ENCODE results near the gene SENP8. TPM values are rescaled to one million over a fixed set of nuclear protein-coding genes. Genes with fewer than 3 reads are reported as not detected.

The SENP8 gene
- total and polyA plus RNA-seq, 2 of the 13 experiments (the other 11 are each of a cell fraction or from before 2014, with no cell fraction given) = 2.7 to 3.0 TPM

DNA sequence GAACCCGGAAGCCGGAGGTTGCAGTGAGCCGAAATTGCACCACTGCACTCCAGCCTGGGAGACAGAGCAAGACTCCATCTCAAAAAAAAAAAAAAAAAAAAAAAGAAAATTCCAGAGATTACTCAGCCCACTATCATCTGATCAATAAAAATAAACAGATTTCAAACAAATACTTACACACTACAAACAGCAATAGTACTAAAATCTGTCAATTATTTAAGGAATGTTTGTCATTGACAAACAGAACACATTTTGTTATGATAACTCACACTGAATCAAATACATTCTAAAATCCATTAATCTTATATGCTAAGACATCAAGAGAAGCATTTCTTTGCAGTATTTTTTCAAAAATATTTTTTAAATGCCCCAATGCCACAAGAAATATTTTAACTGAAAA, 7.8 kb upstream of the SENP8 start (continued):
- TF ChIP-seq, protein P1, sequence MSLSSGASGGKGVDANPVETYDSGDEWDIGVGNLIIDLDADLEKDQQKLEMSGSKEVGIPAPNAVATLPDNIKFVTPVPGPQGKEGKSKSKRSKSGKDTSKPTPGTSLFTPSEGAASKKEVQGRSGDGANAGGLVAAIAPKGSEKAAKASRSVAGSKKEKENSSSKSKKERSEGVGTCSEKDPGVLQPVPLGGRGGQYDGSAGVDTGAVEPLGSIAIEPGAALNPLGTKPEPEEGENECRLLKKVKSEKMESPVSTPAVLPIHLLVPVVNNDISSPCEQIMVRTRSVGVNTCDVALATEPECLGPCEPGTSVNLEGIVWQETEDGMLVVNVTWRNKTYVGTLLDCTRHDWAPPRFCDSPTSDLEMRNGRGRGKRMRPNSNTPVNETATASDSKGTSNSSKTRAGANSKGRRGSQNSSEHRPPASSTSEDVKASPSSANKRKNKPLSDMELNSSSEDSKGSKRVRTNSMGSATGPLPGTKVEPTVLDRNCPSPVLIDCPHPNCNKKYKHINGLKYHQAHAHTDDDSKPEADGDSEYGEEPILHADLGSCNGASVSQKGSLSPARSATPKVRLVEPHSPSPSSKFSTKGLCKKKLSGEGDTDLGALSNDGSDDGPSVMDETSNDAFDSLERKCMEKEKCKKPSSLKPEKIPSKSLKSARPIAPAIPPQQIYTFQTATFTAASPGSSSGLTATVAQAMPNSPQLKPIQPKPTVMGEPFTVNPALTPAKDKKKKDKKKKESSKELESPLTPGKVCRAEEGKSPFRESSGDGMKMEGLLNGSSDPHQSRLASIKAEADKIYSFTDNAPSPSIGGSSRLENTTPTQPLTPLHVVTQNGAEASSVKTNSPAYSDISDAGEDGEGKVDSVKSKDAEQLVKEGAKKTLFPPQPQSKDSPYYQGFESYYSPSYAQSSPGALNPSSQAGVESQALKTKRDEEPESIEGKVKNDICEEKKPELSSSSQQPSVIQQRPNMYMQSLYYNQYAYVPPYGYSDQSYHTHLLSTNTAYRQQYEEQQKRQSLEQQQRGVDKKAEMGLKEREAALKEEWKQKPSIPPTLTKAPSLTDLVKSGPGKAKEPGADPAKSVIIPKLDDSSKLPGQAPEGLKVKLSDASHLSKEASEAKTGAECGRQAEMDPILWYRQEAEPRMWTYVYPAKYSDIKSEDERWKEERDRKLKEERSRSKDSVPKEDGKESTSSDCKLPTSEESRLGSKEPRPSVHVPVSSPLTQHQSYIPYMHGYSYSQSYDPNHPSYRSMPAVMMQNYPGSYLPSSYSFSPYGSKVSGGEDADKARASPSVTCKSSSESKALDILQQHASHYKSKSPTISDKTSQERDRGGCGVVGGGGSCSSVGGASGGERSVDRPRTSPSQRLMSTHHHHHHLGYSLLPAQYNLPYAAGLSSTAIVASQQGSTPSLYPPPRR (CRISPR knock-in tag; IDR thresholded peaks at IDR 0.05; ENCODE audit: borderline replicate concordance) = no peak
- TF ChIP-seq RXRA (CRISPR knock-in tag; IDR thresholded peaks at IDR 0.05) (no peak), FOXA1 (IDR thresholded peaks at IDR 0.05) (0 out of 2 replicates have a peak, but pooled peaks have one; percentile 22), FOXA1 (CRISPR knock-in tag; IDR thresholded peaks at IDR 0.05) (no peak), FOXA3 (CRISPR knock-in tag; IDR thresholded peaks at IDR 0.05) (peak; percentile 54), TBX2 (CRISPR knock-in tag; IDR thresholded peaks at IDR 0.05; ENCODE audit: borderline replicate concordance) (no peak), DNMT3B (CRISPR knock-in tag; conservative IDR thresholded peaks at IDR 0.05) (no peak), PAX8 (CRISPR knock-in tag; IDR thresholded peaks at IDR 0.05; ENCODE audit: borderline replicate concordance) (no peak), ZNF589 (CRISPR knock-in tag; conservative IDR thresholded peaks at IDR 0.05) (no peak), THAP11 (CRISPR knock-in tag; IDR thresholded peaks at IDR 0.05) (no peak), ZNF431 (CRISPR knock-in tag; IDR thresholded peaks at IDR 0.05; ENCODE audit: borderline replicate concordance, low read depth) (no peak), HHEX (CRISPR knock-in tag; IDR thresholded peaks at IDR 0.05) (peak; percentile 75), HDAC2 (CRISPR knock-in tag; IDR thresholded peaks at IDR 0.05) (no peak), TBX3 (IDR thresholded peaks at IDR 0.05; ENCODE audit: borderline replicate concordance) (peak; percentile 92)
- TF ChIP-seq, protein P2, sequence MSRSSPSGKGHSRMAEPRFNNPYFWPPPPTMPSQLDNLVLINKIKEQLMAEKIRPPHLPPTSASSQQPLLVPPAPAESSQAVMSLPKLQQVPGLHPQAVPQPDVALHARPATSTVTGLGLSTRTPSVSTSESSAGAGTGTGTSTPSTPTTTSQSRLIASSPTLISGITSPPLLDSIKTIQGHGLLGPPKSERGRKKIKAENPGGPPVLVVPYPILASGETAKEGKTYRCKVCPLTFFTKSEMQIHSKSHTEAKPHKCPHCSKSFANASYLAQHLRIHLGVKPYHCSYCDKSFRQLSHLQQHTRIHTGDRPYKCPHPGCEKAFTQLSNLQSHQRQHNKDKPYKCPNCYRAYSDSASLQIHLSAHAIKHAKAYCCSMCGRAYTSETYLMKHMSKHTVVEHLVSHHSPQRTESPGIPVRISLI (CRISPR knock-in tag; IDR thresholded peaks at IDR 0.05; ENCODE audit: borderline replicate concordance) = peak; percentile 54; the same call in 1 of the 2 replicates
- TF ChIP-seq, protein P3, sequence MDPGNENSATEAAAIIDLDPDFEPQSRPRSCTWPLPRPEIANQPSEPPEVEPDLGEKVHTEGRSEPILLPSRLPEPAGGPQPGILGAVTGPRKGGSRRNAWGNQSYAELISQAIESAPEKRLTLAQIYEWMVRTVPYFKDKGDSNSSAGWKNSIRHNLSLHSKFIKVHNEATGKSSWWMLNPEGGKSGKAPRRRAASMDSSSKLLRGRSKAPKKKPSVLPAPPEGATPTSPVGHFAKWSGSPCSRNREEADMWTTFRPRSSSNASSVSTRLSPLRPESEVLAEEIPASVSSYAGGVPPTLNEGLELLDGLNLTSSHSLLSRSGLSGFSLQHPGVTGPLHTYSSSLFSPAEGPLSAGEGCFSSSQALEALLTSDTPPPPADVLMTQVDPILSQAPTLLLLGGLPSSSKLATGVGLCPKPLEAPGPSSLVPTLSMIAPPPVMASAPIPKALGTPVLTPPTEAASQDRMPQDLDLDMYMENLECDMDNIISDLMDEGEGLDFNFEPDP (CRISPR knock-in tag; conservative IDR thresholded peaks at IDR 0.05) = no peak
- TF ChIP-seq, protein P4, sequence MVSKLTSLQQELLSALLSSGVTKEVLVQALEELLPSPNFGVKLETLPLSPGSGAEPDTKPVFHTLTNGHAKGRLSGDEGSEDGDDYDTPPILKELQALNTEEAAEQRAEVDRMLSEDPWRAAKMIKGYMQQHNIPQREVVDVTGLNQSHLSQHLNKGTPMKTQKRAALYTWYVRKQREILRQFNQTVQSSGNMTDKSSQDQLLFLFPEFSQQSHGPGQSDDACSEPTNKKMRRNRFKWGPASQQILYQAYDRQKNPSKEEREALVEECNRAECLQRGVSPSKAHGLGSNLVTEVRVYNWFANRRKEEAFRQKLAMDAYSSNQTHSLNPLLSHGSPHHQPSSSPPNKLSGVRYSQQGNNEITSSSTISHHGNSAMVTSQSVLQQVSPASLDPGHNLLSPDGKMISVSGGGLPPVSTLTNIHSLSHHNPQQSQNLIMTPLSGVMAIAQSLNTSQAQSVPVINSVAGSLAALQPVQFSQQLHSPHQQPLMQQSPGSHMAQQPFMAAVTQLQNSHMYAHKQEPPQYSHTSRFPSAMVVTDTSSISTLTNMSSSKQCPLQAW (CRISPR knock-in tag; IDR thresholded peaks at IDR 0.05) = no peak

All from HepG2 (cell line).